HepG2 (cell line): ENCODE data around the gene UBB. TPM values are rescaled to one million over a fixed set of nuclear protein-coding genes. Genes with fewer than 3 reads are reported as not detected.

ENCODE experiments used
- AHR ChIP-seq: IDR thresholded peaks from 2 replicates; pipeline ENCODE4 v1.6.1; 2018; ENCODE audit warnings: missing genetic modification reagents, missing compliant biosample characterization
- CBX2 ChIP-seq, 2 experiments: fragments of 200-600 bp in 1 of 2; sonication (generic); formaldehyde crosslinking in 1 of 2; IDR thresholded peaks; 2 replicates each; pipeline versions ENCODE4 v1.7.0 to v1.8.1; 2018 to 2022; ENCODE audit warnings: low read depth in 2 of 2, low read length in 1 of 2, mild to moderate bottlenecking in 1 of 2, missing genetic modification reagents in 1 of 2
- CBX5 ChIP-seq: sonication (generic); formaldehyde crosslinking; IDR thresholded peaks from 2 replicates; pipeline ENCODE4 v1.4.0; 2020; ENCODE audit warnings: missing genetic modification reagents, borderline replicate concordance
- CEBPZ ChIP-seq: IDR thresholded peaks from 2 replicates; pipeline ENCODE4 v1.6.1; 2012; ENCODE audit warnings: low read length, improper control_type of control experiment
- EED ChIP-seq: sonication (generic); formaldehyde crosslinking; IDR thresholded peaks from 2 replicates; pipeline ENCODE4 v1.5.0; 2020; ENCODE audit warnings: mild to moderate bottlenecking, missing genetic modification reagents
- HNRNPK ChIP-seq: fragments of 200-400 bp; formaldehyde crosslinking; IDR thresholded peaks from 2 replicates; pipeline ENCODE4 v1.6.1; 2018; ENCODE audit warnings: low read length, low read depth, moderate library complexity, mild to moderate bottlenecking; ENCODE audit not compliant: poor library complexity, severe bottlenecking
- MYPOP ChIP-seq: sonication (generic); formaldehyde crosslinking; IDR thresholded peaks from 2 replicates; pipeline ENCODE4 v1.8.1; 2023; ENCODE audit warnings: mild to moderate bottlenecking, moderate library complexity, missing genetic modification reagents
- NAIF1 ChIP-seq: sonication (generic); formaldehyde crosslinking; IDR thresholded peaks from 2 replicates; pipeline ENCODE4 v1.5.0; 2020; ENCODE audit warnings: mild to moderate bottlenecking, missing genetic modification reagents, borderline replicate concordance
- NR0B2 ChIP-seq: sonication (generic); formaldehyde crosslinking; IDR thresholded peaks from 2 replicates; pipeline ENCODE4 v1.4.0; 2020; ENCODE audit warnings: mild to moderate bottlenecking, missing genetic modification reagents
- SMYD3 ChIP-seq: sonication (generic); formaldehyde crosslinking; IDR thresholded peaks from 2 replicates; pipeline ENCODE4 v1.8.1; 2023; ENCODE audit warnings: mild to moderate bottlenecking, missing genetic modification reagents
- ZBTB43 ChIP-seq: sonication (generic); formaldehyde crosslinking; conservative IDR thresholded peaks from 2 replicates; pipeline ENCODE4 v1.4.0; 2020; ENCODE audit warnings: missing genetic modification reagents
- ZIK1 ChIP-seq: sonication (generic); formaldehyde crosslinking; IDR thresholded peaks from 2 replicates; pipeline ENCODE4 v1.5.0; 2020; ENCODE audit warnings: mild to moderate bottlenecking, low read depth, missing genetic modification reagents, borderline replicate concordance
- ZNF142 ChIP-seq: sonication (generic); formaldehyde crosslinking; IDR thresholded peaks from 2 replicates; pipeline ENCODE4 v1.4.0; 2020; ENCODE audit warnings: missing genetic modification reagents
- ZNF343 ChIP-seq: sonication (generic); formaldehyde crosslinking; IDR thresholded peaks from 2 replicates; pipeline ENCODE4 v1.4.0; 2020; ENCODE audit warnings: mild to moderate bottlenecking, missing genetic modification reagents
- ZNF614 ChIP-seq: IDR thresholded peaks from 2 replicates; pipeline ENCODE4 v1.6.1; 2018; ENCODE audit warnings: missing biosample characterization, missing genetic modification reagents, inconsistent platforms, borderline replicate concordance
- polyA plus RNA-seq, 8 experiments: library from polyadenylated mRNA; depleted of rRNA in 3 of 8; stranded (reverse) in 7 of 8; unstranded in 1 of 8; fragments of >200 nt; fragmentation: Illumina TruSeq in 4 of 8; extraction: Trizol in 4 of 8; gene quantifications; 2 replicates each; pipeline versions ENCODE4 v1.2.1 to v1.2.3, GENCODE V29; 2011 to 2016; ENCODE audit warnings: low read depth in 4 of 8, missing spikeins in 1 of 8, mixed read lengths in 1 of 8; ENCODE audit not compliant: insufficient read depth in 1 of 8
- total RNA-seq, 5 experiments: library from RNA; depleted of rRNA; stranded (reverse); fragments of >200 nt; fragmentation: Illumina TruSeq; extraction: Trizol; gene quantifications; 2 replicates each; pipeline ENCODE4 v1.2.3, GENCODE V29; 2016; ENCODE audit warnings: low read depth in 1 of 5

Gene UBB
- total and polyA plus RNA-seq, 2 of the 13 experiments (the other 11 are each of a cell fraction or from before 2014, with no cell fraction given): 1,130 to 2,066 TPM

- TF ChIP-seq CBX5 (CRISPR knock-in tag) (no peak), NR0B2 (CRISPR knock-in tag) (0 out of 2 replicates have a peak, but pooled peaks have one; percentile 41), AHR (CRISPR knock-in tag) (no peak), MYPOP (CRISPR knock-in tag) (no peak), EED (CRISPR knock-in tag) (no peak), CBX2 (IDR thresholded peaks at IDR 0.05; ENCODE audit: low read depth, low read length) (no peak), CBX2 (CRISPR knock-in tag; IDR thresholded peaks at IDR 0.05; ENCODE audit: low read depth) (no peak), ZIK1 (CRISPR knock-in tag) (peak; percentile 30; the same call in 1 of the 2 replicates), ZNF142 (CRISPR knock-in tag) (no peak), ZNF614 (CRISPR knock-in tag) (no peak), HNRNPK (no peak), CEBPZ (no peak), SMYD3 (no peak), NAIF1 (CRISPR knock-in tag) (no peak), ZBTB43 (CRISPR knock-in tag) (no peak), ZNF343 (peak; percentile 13; the same call in 1 of the 2 replicates)
Observed at GRCh38 chr17:16415031-16415924, 34.4 kb downstream of the UBB start, which contains the start of gene TRPV2 (continued).
